DMS153 treated with DMSO at 0.1 percent for 48 hours (cell line): ENCODE data around the gene SALL4.
"Not testable (repeated sequence)": the region's sequence is repeated elsewhere in the genome, so short reads cannot be mapped to it uniquely, and the experiment has no call there.

ENCODE experiments used
- DNase-seq: peaks from one replicate; lab custom pipeline; 2025; ENCODE audit not compliant: unreplicated experiment; lab: John Stamatoyannopoulos, UW

SALL4 gene

GRCh38 chr20:51803148-51803854 lies 980 bp upstream of the SALL4 start:
- DNase-seq: no peak

GRCh38 chr20:51801823-51802123 lies 548 bp downstream of the SALL4 start:
- DNase-seq: no peak

- no peak for DNase-seq
Observed at GRCh38 chr20:51801122-51801822, 1.0 kb downstream of the SALL4 start.

- DNase-seq: no peak
Observed at GRCh38 chr20:51800872-51801121, 1.5 kb downstream of the SALL4 start.

GRCh38 chr20:51800060-51800871 lies 2.1 kb downstream of the SALL4 start:
- DNase-seq: peak; percentile 56

- DNase-seq: no peak
Observed at GRCh38 chr20:51799401-51799860, 2.9 kb downstream of the SALL4 start.

- peak; percentile 37 for DNase-seq
Observed at GRCh38 chr20:51797357-51798025, 4.8 kb downstream of the SALL4 start.

GRCh38 chr20:51796340-51796739 lies 6.0 kb downstream of the SALL4 start:
- DNase-seq: no peak

GRCh38 chr20:51792960-51793359 lies 9.4 kb downstream of the SALL4 start:
- no peak for DNase-seq

GRCh38 chr20:51791626-51792025 lies 10.7 kb downstream of the SALL4 start:
- no peak for DNase-seq

GRCh38 chr20:51790256-51790655 lies 12.1 kb downstream of the SALL4 start:
- no peak for DNase-seq

GRCh38 chr20:51789434-51789833 lies 12.9 kb downstream of the SALL4 start:
- no peak for DNase-seq

GRCh38 chr20:51788822-51789221 lies 13.5 kb downstream of the SALL4 start:
- DNase-seq: no peak

- no peak for DNase-seq
Observed at GRCh38 chr20:51784299-51784698, 18.0 kb downstream of the SALL4 start.

- not testable (repeated sequence) for DNase-seq
Observed at GRCh38 chr20:51778229-51778759, 24.0 kb downstream of the SALL4 start.

GRCh38 chr20:51775241-51775640 lies 27.1 kb downstream of the SALL4 start:
- no peak for DNase-seq

GRCh38 chr20:51772236-51772635 lies 30.1 kb downstream of the SALL4 start:
- no peak for DNase-seq

- no peak for DNase-seq
Observed at GRCh38 chr20:51769976-51770615, 32.2 kb downstream of the SALL4 start.

- no peak for DNase-seq
Observed at GRCh38 chr20:51768759-51769517, 33.4 kb downstream of the SALL4 start.
